Transverse colon (tissue), 4 donors: ENCODE data around the gene PDE4B.

Experiments
- EP300 ChIP-seq: sonication (generic); formaldehyde crosslinking; IDR thresholded peaks from one replicate; pipeline ENCODE4 v1.6.1; 2017; ENCODE audit warnings: antibody characterized with exemption, low read depth
- POLR2A ChIP-seq: fragments of 450-650 bp; IDR thresholded peaks from one replicate; pipeline ENCODE4 v1.6.1; 2016; ENCODE audit warnings: antibody characterized with exemption, mild to moderate bottlenecking, moderate library complexity
- POLR2AphosphoS5 ChIP-seq, 3 donors: sonication (generic); formaldehyde crosslinking; IDR thresholded peaks; one replicate each; pipeline ENCODE4 v1.6.1; 2016; ENCODE audit warnings: antibody characterized with exemption in 3 of 3
- TF ChIP-seq, protein P1 (sequence below), 5 experiments: fragments of 200-600 bp in 3 of 5; fragments of 450-650 bp in 2 of 5; sonication (generic) in 3 of 5; IDR thresholded peaks; 1 replicate in 2 of 5; 2 replicates in 3 of 5; pipeline ENCODE4 v1.5.1; 2016 to 2017; ENCODE audit warnings: antibody characterized with exemption in 5 of 5, inconsistent platforms in 3 of 5, mild to moderate bottlenecking in 2 of 5, moderate library complexity in 1 of 5

GRCh38 chr1:65955071-65955470 lies 162.4 kb downstream of the PDE4B start:
- TF ChIP-seq, protein P1, sequence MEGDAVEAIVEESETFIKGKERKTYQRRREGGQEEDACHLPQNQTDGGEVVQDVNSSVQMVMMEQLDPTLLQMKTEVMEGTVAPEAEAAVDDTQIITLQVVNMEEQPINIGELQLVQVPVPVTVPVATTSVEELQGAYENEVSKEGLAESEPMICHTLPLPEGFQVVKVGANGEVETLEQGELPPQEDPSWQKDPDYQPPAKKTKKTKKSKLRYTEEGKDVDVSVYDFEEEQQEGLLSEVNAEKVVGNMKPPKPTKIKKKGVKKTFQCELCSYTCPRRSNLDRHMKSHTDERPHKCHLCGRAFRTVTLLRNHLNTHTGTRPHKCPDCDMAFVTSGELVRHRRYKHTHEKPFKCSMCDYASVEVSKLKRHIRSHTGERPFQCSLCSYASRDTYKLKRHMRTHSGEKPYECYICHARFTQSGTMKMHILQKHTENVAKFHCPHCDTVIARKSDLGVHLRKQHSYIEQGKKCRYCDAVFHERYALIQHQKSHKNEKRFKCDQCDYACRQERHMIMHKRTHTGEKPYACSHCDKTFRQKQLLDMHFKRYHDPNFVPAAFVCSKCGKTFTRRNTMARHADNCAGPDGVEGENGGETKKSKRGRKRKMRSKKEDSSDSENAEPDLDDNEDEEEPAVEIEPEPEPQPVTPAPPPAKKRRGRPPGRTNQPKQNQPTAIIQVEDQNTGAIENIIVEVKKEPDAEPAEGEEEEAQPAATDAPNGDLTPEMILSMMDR (IDR thresholded peaks at IDR 0.05), result no peak
- TF ChIP-seq POLR2AphosphoS5 (IDR thresholded peaks at IDR 0.05), result peak in 1 of 3 donors; percentile 32
- no peak for TF ChIP-seq EP300
- no peak for TF ChIP-seq POLR2A
